ENCODE data around the gene PXMP2.
"Not testable (repeated sequence)": the region's sequence is repeated elsewhere in the genome, so short reads cannot be mapped to it uniquely, and the experiment has no call there.

Gene PXMP2

DNA sequence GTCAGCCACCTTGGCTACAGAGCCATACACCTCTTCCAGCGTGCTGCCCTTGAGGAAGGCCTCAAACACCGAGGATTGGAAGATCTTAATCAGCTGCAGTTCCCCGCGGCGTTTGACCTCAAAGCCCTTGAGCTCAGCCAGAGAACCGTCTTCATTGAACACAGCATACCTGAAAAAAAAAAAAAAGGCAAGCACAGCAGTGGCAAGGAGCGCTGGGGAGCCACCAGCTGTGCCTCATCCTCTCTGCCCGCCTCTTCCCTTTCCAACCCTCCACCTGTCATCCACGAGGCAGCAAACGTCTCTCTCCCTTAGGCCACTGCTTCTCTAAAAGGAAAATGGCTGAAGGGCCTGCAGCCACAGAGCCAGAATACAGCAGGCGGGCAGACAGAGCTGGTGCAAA lies 26.4 kb upstream of the PXMP2 start:
- DNase-seq, result no peak

GRCh38 chr12:132661972-132662371 lies 25.4 kb upstream of the PXMP2 start:
- no peak for DNase-seq

DNA sequence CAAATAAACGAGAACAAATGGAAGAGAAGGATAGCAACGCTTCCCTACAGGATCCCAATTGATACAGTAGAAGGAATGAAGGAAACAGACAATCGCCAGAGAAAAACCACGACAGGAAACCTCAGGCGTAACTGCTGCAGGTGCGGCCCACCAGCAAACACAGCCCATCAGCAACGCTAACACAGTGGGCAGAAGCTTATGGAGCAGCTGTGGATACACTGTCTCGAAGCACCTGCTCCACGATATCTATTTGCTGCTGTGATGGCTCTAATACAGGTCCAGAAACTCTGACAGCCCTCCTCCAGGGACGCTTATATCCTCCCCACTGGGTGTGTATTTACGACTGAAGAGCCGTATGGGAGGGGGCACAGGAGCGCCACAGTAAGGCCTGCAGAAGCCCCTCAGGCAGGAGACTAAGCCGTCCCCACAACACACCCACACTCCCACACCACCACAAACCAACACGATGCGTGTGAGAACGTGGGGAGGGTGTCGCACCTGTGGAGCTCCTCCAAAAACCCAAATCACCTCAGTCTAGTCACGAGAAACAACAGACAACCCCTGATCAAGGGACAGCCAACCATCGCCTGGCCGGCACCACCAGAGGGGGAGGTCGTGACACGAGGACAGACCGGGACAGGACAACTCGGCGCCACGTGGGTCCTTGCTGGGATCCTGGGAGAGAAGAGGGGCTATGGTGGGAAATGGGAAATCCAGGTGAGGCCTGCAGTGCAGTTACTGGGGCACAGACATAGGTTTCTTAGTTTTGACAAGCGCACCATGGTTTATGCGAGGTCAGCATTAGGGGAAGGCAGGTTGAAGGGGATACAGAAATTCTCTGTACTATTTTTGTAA lies 24.3 kb upstream of the PXMP2 start:
- DNase-seq, result no peak

DNA sequence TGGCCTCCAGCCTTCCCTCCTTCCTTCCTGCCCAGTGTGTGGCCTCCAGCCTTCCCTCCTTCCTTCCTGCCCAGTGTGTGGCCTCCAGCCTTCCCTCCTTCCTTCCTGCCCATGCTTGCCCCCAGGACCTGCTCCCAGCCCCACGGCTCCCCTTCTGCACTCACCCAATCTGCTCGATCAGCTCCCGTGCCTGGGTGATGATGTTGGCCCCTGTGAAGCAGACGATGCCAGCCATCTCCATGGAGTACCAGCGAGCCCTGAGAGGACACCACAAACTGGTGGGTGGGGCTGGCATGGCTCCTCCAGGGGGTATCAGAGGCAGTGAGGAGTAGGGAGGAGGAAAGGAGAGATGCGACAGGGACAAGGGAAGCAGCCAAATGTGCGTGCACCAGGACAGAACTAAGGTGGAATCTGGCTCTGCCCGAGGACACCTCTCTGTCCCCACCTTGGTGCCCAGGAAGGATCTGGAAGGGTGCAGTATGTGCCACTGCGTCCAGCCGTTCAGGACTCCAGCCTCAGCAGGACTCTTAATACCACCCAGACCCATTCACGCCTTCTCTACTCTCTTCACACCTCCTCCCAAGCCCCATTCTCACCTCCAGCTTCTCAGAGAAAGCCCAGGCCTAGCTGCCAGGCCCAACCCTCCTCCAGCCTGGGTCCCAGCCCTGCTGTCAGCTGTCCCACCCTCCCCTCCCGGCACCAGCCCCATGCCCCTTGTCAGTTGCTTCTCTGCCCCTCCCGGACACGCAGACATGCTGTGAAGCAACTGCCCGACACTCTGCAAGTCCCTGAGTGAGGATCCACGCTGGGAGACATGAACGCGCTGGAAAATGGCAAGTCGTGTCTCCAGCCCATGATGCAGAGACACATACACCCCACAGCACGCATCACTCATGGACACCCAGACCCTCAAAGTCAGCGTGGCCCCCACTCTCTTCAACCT lies 22.9 kb upstream of the PXMP2 start:
- DNase-seq, result no peak

- no peak for DNase-seq
Measured at GRCh38 chr12:132665149-132665491, 22.3 kb upstream of the PXMP2 start.

DNA sequence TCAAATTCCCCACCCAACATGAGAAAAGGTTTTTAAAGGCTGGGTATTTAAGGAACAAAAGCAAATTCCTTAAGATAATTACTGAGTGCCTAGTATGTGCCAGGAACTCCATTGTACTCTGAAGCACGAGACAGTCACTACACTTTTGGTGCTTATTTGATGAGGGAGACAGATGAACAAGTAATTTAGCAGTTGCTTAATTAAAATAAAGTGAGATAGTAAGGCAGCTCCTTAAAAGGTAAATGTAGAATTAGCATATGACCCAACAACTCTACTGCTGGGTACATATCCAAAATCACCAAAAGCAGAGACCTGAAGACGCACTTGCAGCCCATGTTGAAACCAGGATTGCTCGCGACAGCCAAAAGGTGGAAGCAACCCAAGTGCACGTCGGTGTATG lies 21.6 kb upstream of the PXMP2 start:
- no peak for DNase-seq

DNA sequence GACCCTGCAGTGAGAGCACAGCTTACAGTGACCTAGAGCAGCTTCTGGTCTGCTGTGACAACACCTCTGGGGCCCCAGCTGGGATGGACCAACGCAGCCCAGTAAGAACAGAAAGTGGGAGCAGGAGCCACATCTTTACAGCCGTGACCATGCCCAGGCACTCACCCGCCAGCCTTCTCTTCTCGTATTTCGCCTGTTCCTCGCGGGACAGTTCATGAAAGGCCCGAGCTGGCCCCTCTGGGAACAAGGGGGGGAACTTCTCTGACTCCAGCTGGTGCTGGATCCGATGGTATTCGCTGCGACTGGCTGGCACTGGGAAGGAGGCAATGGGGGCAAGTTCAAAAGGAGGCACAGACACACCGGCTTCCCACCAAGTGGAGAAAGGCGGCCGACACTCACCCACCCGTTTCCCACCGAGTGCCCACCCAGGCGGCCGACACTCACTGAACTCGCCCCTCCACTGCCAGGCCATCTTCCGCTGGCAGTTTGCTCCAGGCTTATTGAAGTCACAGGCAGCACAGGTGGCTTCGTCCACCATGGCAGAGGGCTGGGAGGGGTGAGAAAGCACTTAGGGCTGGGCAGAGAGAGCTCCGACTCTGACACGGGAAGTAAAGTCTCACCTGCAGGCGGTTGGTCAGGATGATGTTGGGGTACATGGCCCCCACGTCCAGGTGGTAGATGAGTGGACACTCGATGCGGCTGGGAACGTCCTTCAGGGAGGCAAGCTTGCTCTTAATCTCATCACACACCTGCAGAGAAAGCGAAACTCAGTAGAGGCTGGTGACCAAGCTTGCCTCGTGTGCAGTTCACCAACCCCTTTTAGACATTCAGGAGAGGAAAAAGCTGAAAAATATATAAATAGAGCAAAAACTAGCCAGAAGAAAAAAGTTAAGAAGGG lies 18.9 kb upstream of the PXMP2 start:
- DNase-seq, result no peak

GRCh38 chr12:132669166-132669879 lies 18.1 kb upstream of the PXMP2 start:
- DNase-seq, result no peak

DNA sequence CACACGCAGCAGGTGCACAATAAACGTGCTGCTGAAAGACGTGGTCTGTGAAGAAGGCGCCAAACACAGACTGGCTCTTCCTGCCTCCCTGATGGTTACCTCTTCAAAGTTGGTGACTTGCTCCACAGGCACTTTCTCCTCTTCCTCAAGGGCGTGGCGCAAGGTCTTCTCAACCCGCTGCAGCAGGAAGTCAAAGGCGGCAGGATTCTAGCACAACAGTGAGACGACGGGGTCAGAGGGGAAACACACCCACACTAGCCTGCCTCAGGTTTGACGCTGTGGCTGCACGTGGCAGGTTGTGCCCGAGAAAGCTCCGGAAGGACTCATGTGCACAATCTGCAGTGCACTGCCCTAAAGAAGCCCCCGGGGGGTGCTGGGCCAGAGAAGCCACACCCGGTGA lies 15.3 kb upstream of the PXMP2 start:
- DNase-seq, result no peak

DNA sequence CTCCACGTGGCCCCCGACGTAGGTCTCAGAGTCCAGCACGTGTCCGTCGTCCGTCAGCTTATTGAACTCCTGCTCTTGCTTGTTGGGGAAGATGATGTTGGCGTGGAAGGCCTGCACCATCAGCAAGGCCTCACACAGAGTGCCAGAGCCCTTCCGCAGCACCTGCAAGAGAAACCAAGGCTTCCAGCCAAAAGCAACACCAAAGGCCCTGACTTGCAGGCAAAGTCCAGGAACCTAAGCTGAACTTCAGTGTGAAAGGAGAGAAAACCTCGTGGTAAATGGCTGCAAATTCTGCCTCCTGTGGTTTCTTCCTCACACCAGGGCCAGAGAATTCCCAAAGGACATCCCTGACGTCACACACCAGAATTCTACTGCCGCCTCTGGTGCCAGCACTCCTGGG lies 14.7 kb upstream of the PXMP2 start:
- no peak for DNase-seq

DNA sequence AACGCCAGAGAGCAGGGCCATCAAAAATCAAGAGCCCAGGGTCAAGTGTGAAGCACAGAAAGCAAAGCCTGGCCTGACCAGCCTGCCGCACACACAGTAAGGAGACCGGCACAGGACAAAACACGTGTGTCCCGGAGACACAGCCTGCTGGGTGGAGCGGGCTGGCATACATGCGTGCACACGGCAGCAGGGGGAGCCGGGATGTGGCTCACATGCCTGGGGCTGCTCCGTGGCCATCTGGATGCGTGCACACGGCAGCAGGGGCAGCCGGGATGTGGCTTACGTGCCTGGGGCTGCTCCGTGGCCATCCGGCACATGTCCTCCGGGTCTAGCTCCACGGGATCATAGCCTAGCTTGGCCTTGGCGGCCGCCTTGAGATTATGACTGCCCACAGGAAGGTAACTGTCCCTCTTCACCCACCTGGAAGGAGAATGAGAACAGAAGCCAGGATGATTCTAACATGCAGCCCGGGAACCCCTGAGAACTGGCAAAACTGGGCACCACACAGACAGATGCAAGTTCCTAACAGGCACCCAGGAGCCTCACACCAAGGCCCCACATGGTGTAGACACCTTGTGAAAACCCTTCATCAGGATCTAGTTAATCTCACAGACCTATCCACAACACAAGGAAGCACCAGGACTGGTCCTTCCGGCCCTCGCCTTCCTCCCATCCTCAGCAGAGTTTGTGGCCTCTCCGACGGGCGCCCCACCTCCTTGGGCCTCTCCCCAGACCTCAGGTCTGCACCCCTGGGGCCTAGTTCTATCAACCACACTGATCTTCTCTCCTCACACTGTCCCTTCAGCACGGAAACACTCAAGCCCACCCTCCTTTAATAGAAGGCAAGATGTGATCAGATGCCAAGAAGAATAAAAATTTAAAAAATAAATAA lies 13.9 kb upstream of the PXMP2 start:
- DNase-seq, result no peak

GRCh38 chr12:132674561-132674960 lies 12.8 kb upstream of the PXMP2 start:
- no peak for DNase-seq

DNA sequence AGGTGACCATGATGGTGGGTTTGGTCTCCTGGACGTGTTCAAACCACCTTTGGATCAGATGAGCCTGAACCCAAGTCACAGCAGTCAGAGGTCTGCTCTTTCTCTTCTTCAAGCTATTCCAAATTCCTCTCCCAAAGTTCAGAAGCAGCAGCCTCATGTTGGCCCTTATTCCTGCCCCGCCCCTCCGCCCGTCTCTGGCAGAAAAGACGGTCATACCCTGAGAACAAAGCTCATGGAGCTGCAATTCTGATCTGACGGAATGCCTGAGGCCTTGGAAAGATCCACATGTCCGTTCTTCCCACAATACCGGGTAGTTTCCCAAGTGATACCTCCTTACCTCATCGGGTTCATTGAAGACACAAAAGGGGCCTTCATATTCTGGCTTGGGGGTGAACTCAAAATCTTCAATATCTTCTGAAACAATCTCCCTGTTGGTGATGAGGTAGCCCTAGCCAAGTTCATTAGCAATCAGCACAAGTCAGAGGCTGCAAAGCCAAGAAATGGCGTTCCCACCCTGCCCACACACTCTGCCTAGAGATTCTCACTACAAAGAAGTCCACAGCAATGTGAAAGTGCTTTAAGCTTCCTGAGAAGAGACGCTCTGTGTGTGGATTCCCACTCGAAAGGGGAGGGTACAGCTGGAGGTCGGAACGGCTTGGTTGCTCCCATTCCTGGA lies 11.5 kb upstream of the PXMP2 start:
- DNase-seq, result no peak

- no peak for DNase-seq
Measured at GRCh38 chr12:132677492-132677891, 9.9 kb upstream of the PXMP2 start.

GRCh38 chr12:132685400-132685799 lies 2.0 kb upstream of the PXMP2 start:
- DNase-seq, result no peak

GRCh38 chr12:132686825-132687210 lies 569 bp upstream of the PXMP2 start:
- no peak for DNase-seq

- DNase-seq, result no peak
Measured at GRCh38 chr12:132689227-132689626, 1.8 kb downstream of the PXMP2 start.

DNA sequence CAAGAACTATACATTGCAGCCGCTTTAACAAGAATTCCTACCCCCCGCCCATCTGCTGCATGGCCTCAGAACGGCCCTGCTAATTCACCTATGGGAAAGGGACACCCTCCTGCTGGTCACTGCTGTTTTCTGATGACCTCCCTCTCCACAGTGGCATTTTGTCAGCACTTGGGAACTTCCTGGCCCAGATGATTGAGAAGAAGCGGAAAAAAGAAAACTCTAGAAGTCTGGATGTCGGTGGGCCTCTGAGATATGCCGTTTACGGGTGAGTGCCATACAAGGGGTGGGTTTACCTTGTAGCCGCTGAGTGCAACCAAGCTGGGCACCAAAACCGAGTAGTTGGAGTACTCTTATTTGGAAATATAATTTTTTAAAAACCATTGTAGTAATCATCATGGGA lies 2.7 kb downstream of the PXMP2 start:
- DNase-seq, result no peak

- DNase-seq, result not testable (repeated sequence)
Measured at GRCh38 chr12:132692030-132692429, 4.6 kb downstream of the PXMP2 start.

DNA sequence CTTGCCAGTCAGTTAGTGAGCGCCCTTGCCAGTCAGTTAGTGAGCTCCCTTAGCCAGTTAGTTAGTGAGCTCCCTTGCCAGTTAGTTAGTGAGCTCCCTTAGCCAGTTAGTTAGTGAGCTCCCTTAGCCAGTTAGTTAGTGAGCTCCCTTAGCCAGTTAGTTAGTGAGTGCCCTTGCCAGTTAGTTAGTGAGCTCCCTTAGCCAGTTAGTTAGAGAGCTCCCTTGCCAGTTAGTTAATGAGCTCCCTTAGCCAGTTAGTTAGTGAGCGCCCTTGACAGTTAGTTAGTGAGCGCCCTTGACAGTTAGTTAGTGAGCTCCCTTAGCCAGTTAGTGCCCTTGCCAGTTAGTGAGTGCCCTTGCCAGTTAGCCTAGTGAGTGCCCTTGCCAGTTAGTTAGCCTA lies 7.5 kb downstream of the PXMP2 start:
- not testable (repeated sequence) for DNase-seq

DNA sequence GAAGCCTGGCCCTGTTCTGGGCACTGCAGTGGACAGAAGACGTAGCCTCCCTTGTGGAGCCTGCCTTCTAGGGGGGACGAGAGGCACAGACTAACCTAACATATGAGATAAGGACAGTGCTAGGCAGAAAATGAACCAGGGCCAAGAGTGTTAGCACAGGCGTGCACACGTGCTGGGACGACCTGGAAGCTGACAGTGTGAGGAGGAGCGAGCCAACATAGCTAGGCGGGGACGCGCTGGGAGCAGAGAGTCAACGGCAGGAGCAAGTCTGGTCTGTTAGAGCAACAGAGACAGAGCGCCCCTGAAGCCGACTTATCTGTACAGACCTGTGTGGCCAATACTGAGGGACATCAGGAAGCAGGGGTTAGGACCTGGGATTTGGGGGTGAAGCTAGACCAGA lies 8.0 kb downstream of the PXMP2 start:
- no peak for DNase-seq
